ENCODE data around the gene FAM135A. TPM values are rescaled to one million over a fixed set of nuclear protein-coding genes. Genes with fewer than 3 reads are reported as not detected.

FAM135A gene
- total RNA-seq, 1 donor from 2014 or later, result 61.5 TPM

Small RNA genes lying within 50 kb of the gene (small RNA-seq; reads per million reads assigned to genes)
- gene RNU7-48P (ENCODE audit: low replicate concordance), result not detected

Other genes starting within 250 kb of the FAM135A start
- 4.2 TPM for gene COL9A1, start 110.4 kb upstream of the FAM135A start, total RNA-seq
- 9.9 TPM for gene SDHAF4, start 153.4 kb downstream of the FAM135A start, total RNA-seq

Data from tongue (tissue), 2 donors.